IPS-20b (cell line): ENCODE measurements around the gene DRG2.

Experiments used
- H3K27ac ChIP-seq: one replicate; pipeline ENCODE4 v1.5.1; 2013; ENCODE audit warnings: low read length
- H3K27me3 ChIP-seq: 2 replicates; pipeline ENCODE4 v1.6.1; 2013; ENCODE audit warnings: mild to moderate bottlenecking, low read length, inconsistent platforms; ENCODE audit not compliant: insufficient read depth
- H3K36me3 ChIP-seq: 2 replicates; pipeline ENCODE4 v1.6.1; 2013; ENCODE audit warnings: low read depth, mild to moderate bottlenecking, inconsistent platforms, low read length, moderate library complexity; ENCODE audit not compliant: insufficient read depth
- H3K4me1 ChIP-seq: 2 replicates; pipeline ENCODE4 v1.6.1; 2013; ENCODE audit warnings: mild to moderate bottlenecking, control low read depth, inconsistent platforms, low read length, moderate library complexity; ENCODE audit not compliant: insufficient read depth
- H3K4me3 ChIP-seq: 2 replicates; pipeline ENCODE4 v1.5.1; 2013; ENCODE audit warnings: mild to moderate bottlenecking, low read length, inconsistent platforms
- H3K9ac ChIP-seq: 2 replicates; pipeline ENCODE4 v1.6.1; 2013; ENCODE audit warnings: low read depth, mild to moderate bottlenecking, inconsistent platforms, low read length, moderate library complexity
- H3K9me3 ChIP-seq: 2 replicates; pipeline ENCODE4 v1.6.1; 2013; ENCODE audit warnings: mild to moderate bottlenecking, low read depth, low read length, inconsistent platforms; ENCODE audit not compliant: insufficient read depth

Gene DRG2

GRCh38 chr17:18084256-18084655, 3.5 kb upstream of the DRG2 start:
- Histone ChIP-seq H3K27me3 (no peaks in the 10 kb centered on the region), H3K4me1 (no peaks in the 10 kb centered on the region), H3K4me3 (no peak overlapping the region), H3K9ac (no peak overlapping the region), H3K36me3 (no peaks in the 10 kb centered on the region), H3K9me3 (no peaks in the 10 kb centered on the region), H3K27ac (no peak overlapping the region)

DNA sequence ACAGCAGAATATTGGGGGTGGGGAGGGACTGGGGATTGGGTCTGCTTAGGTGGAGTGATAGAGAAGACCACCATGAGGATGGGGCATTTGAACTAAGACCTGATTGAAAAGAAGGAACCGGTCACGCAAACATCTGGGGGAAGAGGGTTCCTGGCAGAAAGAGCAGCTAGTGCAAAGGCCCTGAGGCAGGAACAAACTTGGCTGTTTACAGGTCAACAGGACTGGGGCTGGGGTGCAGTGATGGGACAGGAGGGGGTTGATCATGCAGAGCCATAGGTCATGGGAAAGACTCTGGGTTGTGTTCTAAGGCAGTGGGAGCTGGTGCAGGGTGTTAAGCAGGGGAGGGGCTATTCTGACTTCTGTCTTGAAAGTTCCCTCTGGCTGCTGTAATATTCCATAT, 1.9 kb downstream of the DRG2 start:
- no peaks in the 10 kb centered on the region for H3K4me1 ChIP-seq
- H3K27me3 ChIP-seq: no peaks in the 10 kb centered on the region
- H3K4me3 ChIP-seq: no peak overlapping the region
- no peak overlapping the region for H3K27ac ChIP-seq
- no peaks in the 10 kb centered on the region for H3K9me3 ChIP-seq
- H3K9ac ChIP-seq: no peak overlapping the region
- H3K36me3 ChIP-seq: peaks cover 17% of the 10 kb centered on the region

- Histone ChIP-seq H3K27me3 (no peaks in the 10 kb centered on the region), H3K9me3 (no peaks in the 10 kb centered on the region), H3K36me3 (peaks cover 52% of the 10 kb centered on the region), H3K27ac (no peak overlapping the region), H3K4me1 (no peaks in the 10 kb centered on the region), H3K4me3 (no peak overlapping the region), H3K9ac (no peak overlapping the region)
Measured at GRCh38 chr17:18093616-18094408, 6.1 kb downstream of the DRG2 start.

- H3K9me3 ChIP-seq: no peaks in the 10 kb centered on the region
- no peak overlapping the region for H3K9ac ChIP-seq
- H3K27ac ChIP-seq: no peak overlapping the region
- H3K27me3 ChIP-seq: no peaks in the 10 kb centered on the region
- peaks cover 58% of the 10 kb centered on the region for H3K36me3 ChIP-seq
- H3K4me3 ChIP-seq: no peak overlapping the region
- no peaks in the 10 kb centered on the region for H3K4me1 ChIP-seq
Measured at GRCh38 chr17:18094409-18094807, 6.7 kb downstream of the DRG2 start.

GRCh38 chr17:18099516-18099915, 11.8 kb downstream of the DRG2 start:
- H3K9ac ChIP-seq: no peak overlapping the region
- no peak overlapping the region for H3K4me3 ChIP-seq
- peaks cover 65% of the 10 kb centered on the region for H3K36me3 ChIP-seq
- H3K9me3 ChIP-seq: no peaks in the 10 kb centered on the region
- H3K4me1 ChIP-seq: no peaks in the 10 kb centered on the region
- no peaks in the 10 kb centered on the region for H3K27me3 ChIP-seq
- no peak overlapping the region for H3K27ac ChIP-seq

DNA sequence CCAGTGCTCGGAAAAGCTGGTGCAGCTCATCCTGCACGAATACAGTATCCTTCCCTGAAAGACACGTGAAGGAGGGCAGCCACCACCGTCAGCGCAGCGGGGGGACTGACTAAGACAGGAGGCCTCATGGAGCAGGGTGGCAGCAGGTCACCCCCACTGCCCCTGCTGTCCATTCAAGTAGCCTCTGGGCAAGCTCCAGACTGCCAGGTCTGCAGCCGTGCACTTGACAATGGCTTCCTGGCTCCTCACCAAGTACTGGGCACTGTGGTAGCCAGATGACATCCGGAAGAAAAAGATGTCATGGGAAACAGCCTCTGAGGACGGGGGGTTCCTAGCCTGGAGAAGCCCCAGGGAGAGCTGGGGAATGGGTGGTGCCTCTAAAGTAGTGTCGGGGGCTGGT, 12.9 kb downstream of the DRG2 start:
- H3K4me3 ChIP-seq: no peak overlapping the region
- no peak overlapping the region for H3K27ac ChIP-seq
- no peak overlapping the region for H3K9ac ChIP-seq
- no peaks in the 10 kb centered on the region for H3K9me3 ChIP-seq
- no peaks in the 10 kb centered on the region for H3K27me3 ChIP-seq
- H3K4me1 ChIP-seq: no peaks in the 10 kb centered on the region
- peaks cover 72% of the 10 kb centered on the region for H3K36me3 ChIP-seq

DNA sequence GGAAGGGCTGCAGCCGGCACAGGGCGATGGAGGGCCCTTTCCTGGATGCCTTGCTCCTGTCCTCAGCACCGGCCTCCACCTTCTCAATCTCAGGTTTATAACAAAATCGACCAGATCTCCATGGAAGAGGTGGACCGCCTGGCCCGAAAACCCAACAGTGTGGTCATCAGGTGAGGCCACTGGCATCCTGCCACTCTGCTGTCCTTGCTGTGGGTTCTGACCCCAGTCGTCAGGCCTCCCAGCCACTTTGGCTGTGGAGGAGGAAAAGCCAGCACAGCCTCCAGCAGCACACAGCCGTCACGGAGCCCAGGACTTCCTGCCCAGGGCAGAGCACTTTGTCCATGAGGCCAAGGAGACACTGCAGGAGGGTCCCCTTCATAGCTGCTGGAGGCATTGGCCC, 14.1 kb downstream of the DRG2 start:
- Histone ChIP-seq H3K4me3 (no peak overlapping the region), H3K27ac (no peak overlapping the region), H3K36me3 (peaks cover 62% of the 10 kb centered on the region), H3K4me1 (no peaks in the 10 kb centered on the region), H3K27me3 (no peaks in the 10 kb centered on the region), H3K9me3 (no peaks in the 10 kb centered on the region), H3K9ac (no peak overlapping the region)

DNA sequence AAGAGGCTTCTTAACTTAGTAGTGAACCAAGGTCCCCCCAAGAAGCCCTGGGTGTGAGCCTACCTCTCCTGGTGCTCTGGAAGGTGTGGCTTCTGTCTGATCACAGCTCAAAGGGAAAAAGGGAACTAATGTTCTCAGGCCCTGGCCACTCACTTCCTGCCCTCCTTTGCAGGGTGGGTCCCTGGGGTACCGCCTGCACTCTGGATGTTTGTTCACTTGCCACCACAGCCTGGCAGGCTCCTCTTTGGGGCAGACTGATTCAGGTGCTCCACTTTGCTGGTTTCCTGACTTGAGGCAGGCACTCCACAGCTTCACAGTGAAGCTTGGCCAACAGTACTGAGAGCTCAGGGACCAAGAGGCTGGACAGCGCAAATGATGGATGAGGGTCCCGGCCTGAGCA, 14.9 kb downstream of the DRG2 start:
- Histone ChIP-seq H3K27me3 (no peaks in the 10 kb centered on the region), H3K9ac (no peak overlapping the region), H3K27ac (no peak overlapping the region), H3K4me3 (no peak overlapping the region), H3K36me3 (peaks cover 57% of the 10 kb centered on the region), H3K4me1 (no peaks in the 10 kb centered on the region), H3K9me3 (no peaks in the 10 kb centered on the region)

DNA sequence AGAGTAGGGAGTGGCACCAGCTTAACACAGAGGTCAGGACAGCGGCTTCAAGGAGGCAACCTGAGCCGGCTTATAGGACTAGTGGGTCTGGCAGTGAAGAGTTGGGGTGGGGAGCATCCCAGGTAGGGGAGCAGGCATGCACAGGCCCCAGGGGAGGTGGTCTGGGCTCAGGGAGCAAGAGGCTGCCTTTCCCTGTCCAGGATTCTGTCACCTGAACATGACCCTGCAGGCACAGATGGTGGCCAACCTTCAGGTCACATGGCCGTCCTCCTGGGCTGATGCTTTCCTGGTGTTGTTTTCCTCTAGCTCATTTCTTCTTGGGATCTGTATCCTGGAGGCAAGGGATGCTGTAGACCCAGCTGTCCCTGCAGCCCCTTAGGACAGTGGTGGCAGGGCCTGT, 17.3 kb downstream of the DRG2 start:
- Histone ChIP-seq H3K9me3 (no peaks in the 10 kb centered on the region), H3K4me1 (no peaks in the 10 kb centered on the region), H3K9ac (no peak overlapping the region), H3K27me3 (no peaks in the 10 kb centered on the region), H3K4me3 (no peak overlapping the region), H3K27ac (no peak overlapping the region), H3K36me3 (peaks cover 33% of the 10 kb centered on the region)

GRCh38 chr17:18105595-18105994, 17.8 kb downstream of the DRG2 start:
- H3K27me3 ChIP-seq: no peaks in the 10 kb centered on the region
- H3K27ac ChIP-seq: no peak overlapping the region
- no peak overlapping the region for H3K9ac ChIP-seq
- H3K9me3 ChIP-seq: no peaks in the 10 kb centered on the region
- peaks cover 28% of the 10 kb centered on the region; the same call in 1 of the 2 replicates for H3K36me3 ChIP-seq
- no peak overlapping the region for H3K4me3 ChIP-seq
- no peaks in the 10 kb centered on the region for H3K4me1 ChIP-seq

DNA sequence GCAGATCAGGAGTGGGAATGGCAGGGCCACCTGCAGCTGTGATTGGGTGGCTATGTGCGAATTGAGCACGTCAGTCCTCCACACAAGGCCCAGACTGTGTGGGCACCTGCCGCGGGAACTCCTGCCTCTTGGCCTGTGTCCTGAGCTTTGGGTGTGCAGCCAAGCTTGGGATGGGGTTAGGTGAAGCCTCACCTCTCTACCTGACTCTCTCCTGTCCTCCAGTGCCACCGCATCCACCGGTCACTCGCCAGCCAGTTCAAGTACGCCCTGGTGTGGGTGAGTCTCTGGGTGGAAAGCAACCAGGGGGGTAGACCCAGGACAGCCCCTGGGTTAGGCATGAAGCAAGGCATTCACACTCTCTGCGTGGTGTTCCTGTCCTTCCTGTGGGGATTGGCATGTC, 18.5 kb downstream of the DRG2 start:
- no peak overlapping the region for H3K4me3 ChIP-seq
- H3K9me3 ChIP-seq: no peaks in the 10 kb centered on the region
- H3K36me3 ChIP-seq: peaks cover 22% of the 10 kb centered on the region; the same call in 1 of the 2 replicates
- H3K4me1 ChIP-seq: no peaks in the 10 kb centered on the region
- no peaks in the 10 kb centered on the region for H3K27me3 ChIP-seq
- no peak overlapping the region for H3K9ac ChIP-seq
- no peak overlapping the region for H3K27ac ChIP-seq

GRCh38 chr17:18107061-18107790, 19.5 kb downstream of the DRG2 start:
- Histone ChIP-seq H3K27ac (no peak overlapping the region), H3K4me1 (peaks cover 4% of the 10 kb centered on the region; the same call in 1 of the 2 replicates), H3K36me3 (peaks cover 20% of the 10 kb centered on the region; the same call in 1 of the 2 replicates), H3K4me3 (no peak overlapping the region), H3K27me3 (no peaks in the 10 kb centered on the region), H3K9me3 (no peaks in the 10 kb centered on the region), H3K9ac (no peak overlapping the region)
